ENCODE measurements around the gene CDK19.

The CDK19 gene

DNA sequence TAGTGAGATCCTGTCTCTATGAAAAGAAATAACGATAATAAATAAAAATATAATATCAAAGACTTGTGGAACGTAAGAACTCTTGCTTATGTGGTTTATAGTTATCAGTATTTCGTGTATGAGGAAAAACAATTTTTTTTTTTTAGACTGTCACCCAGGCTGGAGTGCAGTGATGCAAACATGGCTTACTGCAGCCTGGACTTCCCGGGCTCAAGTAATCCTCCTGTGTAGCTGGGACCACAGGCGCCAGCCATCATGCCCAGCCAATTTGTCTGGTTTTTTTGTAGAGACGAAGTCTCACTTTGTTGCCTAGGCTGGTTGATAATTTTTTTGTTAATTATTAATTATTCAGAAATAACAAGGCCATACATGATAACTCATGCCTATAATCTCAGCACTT, 18.6 kb upstream of the CDK19 start:
- H3K14ac ChIP-seq (ENCODE audit: low read length), result no peak overlapping the region
- H3K4me1 ChIP-seq (ENCODE audit: control insufficient read depth in 2 of 2, insufficient read depth in 1 of 2, low read depth in 1 of 2, low read length in 2 of 2), result no peaks in the 10 kb centered on the region
- no peak overlapping the region for H3K9ac ChIP-seq (ENCODE audit: low read depth, low read length, poor library complexity)
- no peak for DNase-seq (ENCODE audit: low spot score)
- no peak overlapping the region for H4K91ac ChIP-seq (ENCODE audit: low read depth, low read length, poor library complexity)
- H3K18ac ChIP-seq (ENCODE audit: low read length), result no peak overlapping the region
- H2AFZ ChIP-seq (ENCODE audit: low read length), result no peak overlapping the region
- no peak overlapping the region for H2BK15ac ChIP-seq (ENCODE audit: low read length)
- no peak overlapping the region for H2BK12ac ChIP-seq (ENCODE audit: low read length)
- H3K23ac ChIP-seq (ENCODE audit: low read depth, low read length, poor library complexity), result no peak overlapping the region
- no peak overlapping the region for H3K4me3 ChIP-seq (ENCODE audit: low read length in 2 of 2)
- H2AK5ac ChIP-seq (ENCODE audit: low read depth, low read length), result no peak overlapping the region
- H3K27me3 ChIP-seq (ENCODE audit: control insufficient read depth in 3 of 3, insufficient read depth in 3 of 3, low read depth in 1 of 3, low read length in 3 of 3), result no peaks in the 10 kb centered on the region
- H3K79me1 ChIP-seq (ENCODE audit: low read depth, low read length), result no peaks in the 10 kb centered on the region
- no peaks in the 10 kb centered on the region for H3K36me3 ChIP-seq (replicated peaks in 1 of 2; ENCODE audit: control insufficient read depth in 2 of 2, insufficient read depth in 2 of 2, low read length in 2 of 2)
- H2BK120ac ChIP-seq (ENCODE audit: low read depth, low read length), result no peak overlapping the region
- no peak overlapping the region for H3K4me2 ChIP-seq (ENCODE audit: insufficient read depth, low read length, poor library complexity, severe bottlenecking)
- no peak overlapping the region for H4K8ac ChIP-seq (ENCODE audit: low read depth, low read length)
- WGBS, 2 donors (ENCODE audit: extremely low coverage in 2 of 2, insufficient read length in 2 of 2, insufficient replicate concordance in 1 of 2), result no CpG with 5 or more reads among the region's 6 CpGs
- no peak overlapping the region for H2BK5ac ChIP-seq (ENCODE audit: low read length)
- no peaks in the 10 kb centered on the region for H3K9me3 ChIP-seq (replicated peaks in 1 of 2; ENCODE audit: control insufficient read depth in 2 of 2, insufficient read depth in 1 of 2, low read depth in 1 of 2, low read length in 2 of 2)
- H3K4ac ChIP-seq (ENCODE audit: low read length), result no peak overlapping the region
- H3K27ac ChIP-seq (replicated peaks; ENCODE audit: low read length), result no peak overlapping the region

- no peak overlapping the region for H4K8ac ChIP-seq (ENCODE audit: low read depth, low read length)
- H2BK120ac ChIP-seq (ENCODE audit: low read depth, low read length), result no peak overlapping the region
- H3K4me2 ChIP-seq (ENCODE audit: insufficient read depth, low read length, poor library complexity, severe bottlenecking), result no peak overlapping the region
- WGBS, 2 donors (ENCODE audit: extremely low coverage in 2 of 2, insufficient read length in 2 of 2, insufficient replicate concordance in 1 of 2), result no CpG with 5 or more reads among the region's 6 CpGs
- H3K9ac ChIP-seq (ENCODE audit: low read depth, low read length, poor library complexity), result no peak overlapping the region
- H2BK12ac ChIP-seq (ENCODE audit: low read length), result no peak overlapping the region
- no peak overlapping the region for H3K23ac ChIP-seq (ENCODE audit: low read depth, low read length, poor library complexity)
- no peak overlapping the region for H2BK15ac ChIP-seq (ENCODE audit: low read length)
- no peaks in the 10 kb centered on the region for H3K4me1 ChIP-seq (ENCODE audit: control insufficient read depth in 2 of 2, insufficient read depth in 1 of 2, low read depth in 1 of 2, low read length in 2 of 2)
- no peak overlapping the region for H3K27ac ChIP-seq (replicated peaks; ENCODE audit: low read length)
- H2AK5ac ChIP-seq (ENCODE audit: low read depth, low read length), result no peak overlapping the region
- H2AFZ ChIP-seq (ENCODE audit: low read length), result no peak overlapping the region
- no peak overlapping the region for H3K4ac ChIP-seq (ENCODE audit: low read length)
- no peaks in the 10 kb centered on the region for H3K27me3 ChIP-seq (ENCODE audit: control insufficient read depth in 3 of 3, insufficient read depth in 3 of 3, low read depth in 1 of 3, low read length in 3 of 3)
- H3K9me3 ChIP-seq (replicated peaks in 1 of 2; ENCODE audit: control insufficient read depth in 2 of 2, insufficient read depth in 1 of 2, low read depth in 1 of 2, low read length in 2 of 2), result no peaks in the 10 kb centered on the region
- DNase-seq (ENCODE audit: low spot score), result no peak
- no peak overlapping the region for H3K4me3 ChIP-seq (ENCODE audit: low read length in 2 of 2)
- H3K18ac ChIP-seq (ENCODE audit: low read length), result no peak overlapping the region
- H3K36me3 ChIP-seq (replicated peaks in 1 of 2; ENCODE audit: control insufficient read depth in 2 of 2, insufficient read depth in 2 of 2, low read length in 2 of 2), result no peaks in the 10 kb centered on the region
- H3K79me1 ChIP-seq (ENCODE audit: low read depth, low read length), result no peaks in the 10 kb centered on the region
- H2BK5ac ChIP-seq (ENCODE audit: low read length), result no peak overlapping the region
- no peak overlapping the region for H4K91ac ChIP-seq (ENCODE audit: low read depth, low read length, poor library complexity)
- H3K14ac ChIP-seq (ENCODE audit: low read length), result no peak overlapping the region
Observed at GRCh38 chr6:110831405-110831804, 16.1 kb upstream of the CDK19 start.

GRCh38 chr6:110828396-110828795, 13.1 kb upstream of the CDK19 start:
- H3K27ac ChIP-seq (replicated peaks; ENCODE audit: low read length), result no peak overlapping the region

GRCh38 chr6:110826236-110827129, 11.2 kb upstream of the CDK19 start:
- no CpG with 5 or more reads among the region's 9 CpGs for WGBS, 2 donors (ENCODE audit: extremely low coverage in 2 of 2, insufficient read length in 2 of 2, insufficient replicate concordance in 1 of 2)

More at GRCh38 chr6:110828396-110828795, 13.1 kb upstream of the CDK19 start:
- Histone ChIP-seq H3K79me1 (ENCODE audit: low read depth, low read length) (no peaks in the 10 kb centered on the region), H3K4me3 (ENCODE audit: low read length in 2 of 2) (no peak overlapping the region), H2AFZ (ENCODE audit: low read length) (no peak overlapping the region), H3K4ac (ENCODE audit: low read length) (no peak overlapping the region), H2BK5ac (ENCODE audit: low read length) (no peak overlapping the region), H3K27me3 (ENCODE audit: control insufficient read depth in 3 of 3, insufficient read depth in 3 of 3, low read depth in 1 of 3, low read length in 3 of 3) (no peaks in the 10 kb centered on the region), H3K4me1 (ENCODE audit: control insufficient read depth in 2 of 2, insufficient read depth in 1 of 2, low read depth in 1 of 2, low read length in 2 of 2) (no peaks in the 10 kb centered on the region), H4K8ac (ENCODE audit: low read depth, low read length) (no peak overlapping the region), H2BK15ac (ENCODE audit: low read length) (no peak overlapping the region), H4K91ac (ENCODE audit: low read depth, low read length, poor library complexity) (no peak overlapping the region), H3K23ac (ENCODE audit: low read depth, low read length, poor library complexity) (no peak overlapping the region), H3K9me3 (replicated peaks in 1 of 2; ENCODE audit: control insufficient read depth in 2 of 2, insufficient read depth in 1 of 2, low read depth in 1 of 2, low read length in 2 of 2) (no peaks in the 10 kb centered on the region), H2BK120ac (ENCODE audit: low read depth, low read length) (no peak overlapping the region), H2AK5ac (ENCODE audit: low read depth, low read length) (no peak overlapping the region), H3K4me2 (ENCODE audit: insufficient read depth, low read length, poor library complexity, severe bottlenecking) (no peak overlapping the region), H3K14ac (ENCODE audit: low read length) (no peak overlapping the region), H3K18ac (ENCODE audit: low read length) (no peak overlapping the region), H3K9ac (ENCODE audit: low read depth, low read length, poor library complexity) (no peak overlapping the region), H2BK12ac (ENCODE audit: low read length) (no peak overlapping the region), H3K36me3 (replicated peaks in 1 of 2; ENCODE audit: control insufficient read depth in 2 of 2, insufficient read depth in 2 of 2, low read length in 2 of 2) (no peaks in the 10 kb centered on the region)
- no CpG with 5 or more reads among the region's 1 CpG for WGBS, 2 donors (ENCODE audit: extremely low coverage in 2 of 2, insufficient read length in 2 of 2, insufficient replicate concordance in 1 of 2)
- no peak for DNase-seq (ENCODE audit: low spot score)

More at GRCh38 chr6:110826236-110827129, 11.2 kb upstream of the CDK19 start:
- H2BK15ac ChIP-seq (ENCODE audit: low read length), result no peak overlapping the region
- no peak overlapping the region for H3K18ac ChIP-seq (ENCODE audit: low read length)
- no peak overlapping the region for H3K4me3 ChIP-seq (ENCODE audit: low read length in 2 of 2)
- H3K4me1 ChIP-seq (ENCODE audit: control insufficient read depth in 2 of 2, insufficient read depth in 1 of 2, low read depth in 1 of 2, low read length in 2 of 2), result no peaks in the 10 kb centered on the region
- H3K9me3 ChIP-seq (replicated peaks in 1 of 2; ENCODE audit: control insufficient read depth in 2 of 2, insufficient read depth in 1 of 2, low read depth in 1 of 2, low read length in 2 of 2), result no peaks in the 10 kb centered on the region
- no peak overlapping the region for H4K91ac ChIP-seq (ENCODE audit: low read depth, low read length, poor library complexity)
- no peak overlapping the region for H3K4ac ChIP-seq (ENCODE audit: low read length)
- no peak overlapping the region for H3K23ac ChIP-seq (ENCODE audit: low read depth, low read length, poor library complexity)
- H3K36me3 ChIP-seq (replicated peaks in 1 of 2; ENCODE audit: control insufficient read depth in 2 of 2, insufficient read depth in 2 of 2, low read length in 2 of 2), result no peaks in the 10 kb centered on the region
- H2AK5ac ChIP-seq (ENCODE audit: low read depth, low read length), result no peak overlapping the region
- no peak overlapping the region for H3K27ac ChIP-seq (replicated peaks; ENCODE audit: low read length)
- H3K14ac ChIP-seq (ENCODE audit: low read length), result no peak overlapping the region
- H3K4me2 ChIP-seq (ENCODE audit: insufficient read depth, low read length, poor library complexity, severe bottlenecking), result no peak overlapping the region
- H3K9ac ChIP-seq (ENCODE audit: low read depth, low read length, poor library complexity), result no peak overlapping the region
- no peak overlapping the region for H2BK5ac ChIP-seq (ENCODE audit: low read length)
- H3K27me3 ChIP-seq (ENCODE audit: control insufficient read depth in 3 of 3, insufficient read depth in 3 of 3, low read depth in 1 of 3, low read length in 3 of 3), result no peaks in the 10 kb centered on the region
- H4K8ac ChIP-seq (ENCODE audit: low read depth, low read length), result no peak overlapping the region
- H2BK12ac ChIP-seq (ENCODE audit: low read length), result no peak overlapping the region
- no peak overlapping the region for H2BK120ac ChIP-seq (ENCODE audit: low read depth, low read length)
- DNase-seq (ENCODE audit: low spot score), result no peak
- no peaks in the 10 kb centered on the region for H3K79me1 ChIP-seq (ENCODE audit: low read depth, low read length)
- peak overlapping the region; percentile 45 for H2AFZ ChIP-seq (ENCODE audit: low read length)

Measured in neuronal stem cell (in vitro differentiated cells).